Nucleus accumbens (tissue), 56 donors: Measurements from ENCODE around the gene TIMP1.

ENCODE experiments used
- DNase-seq, 56 donors: peaks; one replicate each; lab custom pipeline; 2025; lab: John Stamatoyannopoulos, UW

The TIMP1 gene

GRCh38 chrX:47629419-47630200 lies 47.4 kb downstream of the TIMP1 start, which contains the start of gene CFP:
TSS of gene CFP (minus strand) at chrX:47629930. CDS start at chrX:47629844, 86 bp downstream.
- DNase-seq = no peak

DNA sequence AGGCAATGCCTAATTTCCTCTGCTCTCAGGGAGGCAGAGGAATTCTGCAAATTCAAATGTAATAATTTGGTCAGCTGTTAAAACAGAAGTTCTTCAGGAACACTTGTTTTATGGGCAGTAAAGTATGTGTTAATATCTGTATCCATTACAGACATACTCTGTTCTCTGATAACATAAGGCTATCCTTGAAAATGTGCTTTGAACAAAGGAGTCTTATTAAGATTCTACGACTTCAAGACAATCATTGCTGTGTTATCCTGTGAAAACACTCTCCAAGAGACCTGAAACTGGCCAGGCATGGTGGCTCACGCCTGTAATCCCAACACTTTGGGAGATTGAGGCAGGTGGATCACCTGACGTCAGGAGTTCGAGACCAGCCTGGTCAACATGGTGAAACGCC lies 49.4 kb downstream of the TIMP1 start:
- DNase-seq = no peak

- DNase-seq = no peak
Observed at GRCh38 chrX:47632666-47633065, 50.4 kb downstream of the TIMP1 start.

GRCh38 chrX:47633689-47634590 lies 51.7 kb downstream of the TIMP1 start:
- no peak for DNase-seq

DNA sequence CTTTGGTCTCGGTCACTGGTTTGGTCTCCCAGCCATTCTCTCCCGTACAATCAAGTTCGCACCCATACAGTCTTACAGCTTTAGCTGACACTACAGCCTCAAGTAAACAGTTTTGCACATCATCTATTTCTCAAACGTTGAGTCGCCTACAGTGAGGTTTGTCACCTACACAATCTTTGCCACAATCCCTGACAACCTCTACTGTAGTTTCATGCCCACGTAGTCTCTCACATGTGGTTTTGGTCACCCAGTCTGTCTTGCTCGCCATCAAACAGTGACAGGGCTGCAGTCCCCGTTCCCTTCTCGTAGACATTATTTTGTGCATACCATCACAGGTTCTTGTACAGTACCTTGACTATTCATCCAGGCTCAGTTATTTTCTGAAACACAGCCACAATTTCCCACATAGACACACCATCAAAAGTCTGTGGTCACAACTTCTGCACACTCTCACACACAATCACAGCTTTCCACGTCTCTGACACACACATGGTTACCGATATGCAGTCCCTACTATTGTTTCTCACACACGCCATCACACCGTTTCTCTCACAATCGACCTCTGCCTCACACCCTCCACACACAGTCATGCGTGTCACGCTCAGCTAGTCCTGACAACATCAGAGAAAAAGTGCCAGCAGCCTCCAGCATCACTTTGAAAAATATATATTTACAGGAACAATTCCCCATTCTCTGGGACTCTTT lies 52.8 kb downstream of the TIMP1 start:
- no peak for DNase-seq
